Measurements from ENCODE around the gene SASH3. TPM values are rescaled to one million over a fixed set of nuclear protein-coding genes. Genes with fewer than 3 reads are reported as not detected.
A peak's percentile ranks its signal among the peaks of the same experiment; 100 is the strongest.

Gene SASH3
- total RNA-seq, 1 donor from 2014 or later, result 115 TPM

- no peak overlapping the region for H3K4me3 Mint-ChIP-seq
- no peak for DNase-seq
- H3K36me3 Mint-ChIP-seq (ENCODE audit: low read depth), result no peaks in the 10 kb centered on the region
- H3K9me3 Mint-ChIP-seq, result no peaks in the 10 kb centered on the region
- peaks cover 39% of the 10 kb centered on the region for H3K4me1 Mint-ChIP-seq
- H3K27me3 Mint-ChIP-seq, result no peaks in the 10 kb centered on the region
- no peak overlapping the region for H3K27ac Mint-ChIP-seq
- intact Hi-C loops (cut with micrococcal nuclease), result no loop called here
Measured at GRCh38 chrX:129746557-129747470, 32.9 kb upstream of the SASH3 start.

GRCh38 chrX:129747533-129747932 lies 32.2 kb upstream of the SASH3 start:
- Mint-ChIP-seq H3K27ac (no peak overlapping the region), H3K36me3 (ENCODE audit: low read depth) (no peaks in the 10 kb centered on the region), H3K4me3 (no peak overlapping the region), H3K9me3 (no peaks in the 10 kb centered on the region), H3K27me3 (no peaks in the 10 kb centered on the region), H3K4me1 (peaks cover 39% of the 10 kb centered on the region)
- DNase-seq, result no peak
- intact Hi-C loops (cut with micrococcal nuclease), result no loop called here

GRCh38 chrX:129748305-129748704 lies 31.4 kb upstream of the SASH3 start:
- H3K36me3 Mint-ChIP-seq (ENCODE audit: low read depth), result no peaks in the 10 kb centered on the region
- H3K27me3 Mint-ChIP-seq, result no peaks in the 10 kb centered on the region
- no peak overlapping the region for H3K27ac Mint-ChIP-seq
- H3K4me3 Mint-ChIP-seq, result no peak overlapping the region
- intact Hi-C loops (cut with micrococcal nuclease), result no loop called here
- H3K4me1 Mint-ChIP-seq, result peaks cover 37% of the 10 kb centered on the region
- H3K9me3 Mint-ChIP-seq, result no peaks in the 10 kb centered on the region
- no peak for DNase-seq

- no peak for DNase-seq
- Mint-ChIP-seq H3K9me3 (no peaks in the 10 kb centered on the region), H3K4me3 (no peak overlapping the region), H3K36me3 (ENCODE audit: low read depth) (no peaks in the 10 kb centered on the region), H3K4me1 (peaks cover 31% of the 10 kb centered on the region), H3K27me3 (no peaks in the 10 kb centered on the region), H3K27ac (no peak overlapping the region)
- intact Hi-C loops (cut with micrococcal nuclease), result no loop called here
Measured at GRCh38 chrX:129749069-129749468, 30.7 kb upstream of the SASH3 start.

GRCh38 chrX:129750971-129751370 lies 28.8 kb upstream of the SASH3 start:
- H3K27me3 Mint-ChIP-seq, result no peaks in the 10 kb centered on the region
- no peaks in the 10 kb centered on the region for H3K36me3 Mint-ChIP-seq (ENCODE audit: low read depth)
- no peak overlapping the region for H3K27ac Mint-ChIP-seq
- peaks cover 29% of the 10 kb centered on the region for H3K4me1 Mint-ChIP-seq
- no peaks in the 10 kb centered on the region for H3K9me3 Mint-ChIP-seq
- intact Hi-C loops (cut with micrococcal nuclease), result no loop called here
- no peak overlapping the region for H3K4me3 Mint-ChIP-seq
- no peak for DNase-seq

GRCh38 chrX:129754056-129755024 lies 25.4 kb upstream of the SASH3 start:
- DNase-seq, result peak; percentile 68
- Mint-ChIP-seq H3K27me3 (no peaks in the 10 kb centered on the region), H3K36me3 (ENCODE audit: low read depth) (no peaks in the 10 kb centered on the region), H3K4me3 (peak overlapping the region; percentile 54), H3K27ac (peak overlapping the region; percentile 82), H3K9me3 (no peaks in the 10 kb centered on the region), H3K4me1 (peaks cover 39% of the 10 kb centered on the region)
- intact Hi-C loops (cut with micrococcal nuclease), result loop anchor here (5.0 kb wide), 1 partner anchor 43 kb away; no protein-coding TSS in a partner anchor

- peak; percentile 77 for DNase-seq
- H3K4me3 Mint-ChIP-seq, result peak overlapping the region; percentile 57
- intact Hi-C loops (cut with micrococcal nuclease), result loop anchor here (2.0 to 5.0 kb wide), 2 partner anchors 41 to 67 kb away; no protein-coding TSS in a partner anchor
- H3K9me3 Mint-ChIP-seq, result no peaks in the 10 kb centered on the region
- H3K27ac Mint-ChIP-seq, result peak overlapping the region; percentile 81
- H3K27me3 Mint-ChIP-seq, result no peaks in the 10 kb centered on the region
- peaks cover 52% of the 10 kb centered on the region for H3K4me1 Mint-ChIP-seq
- no peaks in the 10 kb centered on the region for H3K36me3 Mint-ChIP-seq (ENCODE audit: low read depth)
Measured at GRCh38 chrX:129755779-129756650, 23.7 kb upstream of the SASH3 start.

GRCh38 chrX:129759576-129760061 lies 20.1 kb upstream of the SASH3 start:
- H3K27me3 Mint-ChIP-seq, result no peaks in the 10 kb centered on the region
- H3K4me1 Mint-ChIP-seq, result peaks cover 43% of the 10 kb centered on the region
- peaks cover 2% of the 10 kb centered on the region for H3K36me3 Mint-ChIP-seq (ENCODE audit: low read depth)
- peak overlapping the region; percentile 44 for H3K4me3 Mint-ChIP-seq
- intact Hi-C loops (cut with micrococcal nuclease), result loop anchor here (1.0 to 5.0 kb wide), 3 partner anchors 10 to 38 kb away; no protein-coding TSS in a partner anchor
- DNase-seq, result peak; percentile 87
- peak overlapping the region; percentile 93 for H3K27ac Mint-ChIP-seq
- no peaks in the 10 kb centered on the region for H3K9me3 Mint-ChIP-seq

- intact Hi-C loops (cut with micrococcal nuclease), result loop anchor here (1.0 kb wide), 1 partner anchor 9 kb away; no protein-coding TSS in a partner anchor
- no peak for DNase-seq
- H3K27ac Mint-ChIP-seq, result peak overlapping the region; percentile 93
- no peaks in the 10 kb centered on the region for H3K27me3 Mint-ChIP-seq
- H3K36me3 Mint-ChIP-seq (ENCODE audit: low read depth), result peaks cover 2% of the 10 kb centered on the region
- peaks cover 37% of the 10 kb centered on the region for H3K4me1 Mint-ChIP-seq
- H3K4me3 Mint-ChIP-seq, result peak overlapping the region; percentile 12
- H3K9me3 Mint-ChIP-seq, result no peaks in the 10 kb centered on the region
Measured at GRCh38 chrX:129760155-129760554, 19.6 kb upstream of the SASH3 start.

GRCh38 chrX:129760981-129761380 lies 18.8 kb upstream of the SASH3 start:
- Mint-ChIP-seq H3K9me3 (no peaks in the 10 kb centered on the region), H3K4me1 (peaks cover 34% of the 10 kb centered on the region), H3K36me3 (ENCODE audit: low read depth) (peaks cover 2% of the 10 kb centered on the region), H3K4me3 (no peak overlapping the region), H3K27ac (no peak overlapping the region), H3K27me3 (no peaks in the 10 kb centered on the region)
- intact Hi-C loops (cut with micrococcal nuclease), result loop anchor here (1.0 kb wide), 1 partner anchor 8 kb away; no protein-coding TSS in a partner anchor
- DNase-seq, result no peak

GRCh38 chrX:129761596-129761995 lies 18.2 kb upstream of the SASH3 start:
- Mint-ChIP-seq H3K27ac (no peak overlapping the region), H3K36me3 (ENCODE audit: low read depth) (peaks cover 2% of the 10 kb centered on the region), H3K9me3 (no peaks in the 10 kb centered on the region), H3K4me3 (no peak overlapping the region), H3K27me3 (no peaks in the 10 kb centered on the region), H3K4me1 (peaks cover 32% of the 10 kb centered on the region)
- no peak for DNase-seq
- intact Hi-C loops (cut with micrococcal nuclease), result no loop called here

- intact Hi-C loops (cut with micrococcal nuclease), result no loop called here
- no peak overlapping the region for H3K4me3 Mint-ChIP-seq
- no peaks in the 10 kb centered on the region for H3K27me3 Mint-ChIP-seq
- no peak for DNase-seq
- H3K27ac Mint-ChIP-seq, result no peak overlapping the region
- H3K36me3 Mint-ChIP-seq (ENCODE audit: low read depth), result peaks cover 2% of the 10 kb centered on the region
- no peaks in the 10 kb centered on the region for H3K9me3 Mint-ChIP-seq
- peaks cover 32% of the 10 kb centered on the region for H3K4me1 Mint-ChIP-seq
Measured at GRCh38 chrX:129762448-129762847, 17.3 kb upstream of the SASH3 start.

- H3K9me3 Mint-ChIP-seq, result no peaks in the 10 kb centered on the region
- peaks cover 2% of the 10 kb centered on the region for H3K36me3 Mint-ChIP-seq (ENCODE audit: low read depth)
- H3K27me3 Mint-ChIP-seq, result no peaks in the 10 kb centered on the region
- peaks cover 35% of the 10 kb centered on the region for H3K4me1 Mint-ChIP-seq
- DNase-seq, result no peak
- H3K4me3 Mint-ChIP-seq, result no peak overlapping the region
- H3K27ac Mint-ChIP-seq, result no peak overlapping the region
- intact Hi-C loops (cut with micrococcal nuclease), result no loop called here
Measured at GRCh38 chrX:129763666-129764065, 16.1 kb upstream of the SASH3 start.

Measured in activated CD4-positive, alpha-beta T cell treated with anti-CD3 and anti-CD28 coated beads, Interleukin-2, amount 10 ng/mL, durations not matched to agents 24 days and 14 days (primary cell).